SK-N-SH (cell line): ENCODE measurements around the gene KCNK4.

Source experiments
- CTCF ChIP-seq: fragments of 200-600 bp; sonication (generic); IDR thresholded peaks from 2 replicates; pipeline ENCODE4 v1.6.1; 2017; ENCODE audit warnings: antibody characterized with exemption, mild to moderate bottlenecking, moderate library complexity
- TAF1 ChIP-seq: IDR thresholded peaks from 2 replicates; pipeline ENCODE4 v1.6.1; 2012; ENCODE audit warnings: low read depth, mild to moderate bottlenecking, low read length, moderate library complexity, borderline replicate concordance

GRCh38 chr11:64253043-64253442 is 38.1 kb upstream of the KCNK4 start:
- no peak for TF ChIP-seq CTCF
- no peak for TF ChIP-seq TAF1
